Neural cell (in vitro differentiated cells): Measurements from ENCODE around the gene GAGE12H.
"Not testable (repeated sequence)": the region's sequence is repeated elsewhere in the genome, so short reads cannot be mapped to it uniquely, and the experiment has no call there.

Source experiments
- CTCF ChIP-seq: fragments of 450-650 bp; IDR thresholded peaks from 2 replicates; pipeline ENCODE4 v1.5.1; 2014; ENCODE audit warnings: antibody characterized with exemption, mild to moderate bottlenecking, moderate library complexity; ENCODE audit not compliant: poor library complexity, severe bottlenecking
- EP300 ChIP-seq: fragments of 450-650 bp; conservative IDR thresholded peaks from 2 replicates; pipeline ENCODE4 v1.6.1; 2014; ENCODE audit warnings: antibody characterized with exemption, mild to moderate bottlenecking, moderate library complexity; ENCODE audit not compliant: poor library complexity, severe bottlenecking
- EZH2 ChIP-seq: fragments of 200-600, 300-800 bp; shearing (Covaris generic), sonication (generic); IDR thresholded peaks from 2 replicates; pipeline ENCODE4 v1.6.1; 2014; ENCODE audit warnings: antibody characterized with exemption, low read length, borderline replicate concordance, mild to moderate bottlenecking; ENCODE audit not compliant: insufficient read depth, poor library complexity, severe bottlenecking
- MXI1 ChIP-seq: fragments of 450-650 bp; conservative IDR thresholded peaks from 2 replicates; pipeline ENCODE4 v1.6.1; 2014; ENCODE audit warnings: antibody characterized with exemption, mild to moderate bottlenecking; ENCODE audit not compliant: poor library complexity, severe bottlenecking
- POLR2AphosphoS5 ChIP-seq: IDR thresholded peaks from 2 replicates; pipeline ENCODE4 v1.6.1; 2012
- RAD21 ChIP-seq: fragments of 450-650 bp; conservative IDR thresholded peaks from 2 replicates; pipeline ENCODE4 v1.6.1; 2014; ENCODE audit warnings: antibody characterized with exemption, mild to moderate bottlenecking, moderate library complexity

DNA sequence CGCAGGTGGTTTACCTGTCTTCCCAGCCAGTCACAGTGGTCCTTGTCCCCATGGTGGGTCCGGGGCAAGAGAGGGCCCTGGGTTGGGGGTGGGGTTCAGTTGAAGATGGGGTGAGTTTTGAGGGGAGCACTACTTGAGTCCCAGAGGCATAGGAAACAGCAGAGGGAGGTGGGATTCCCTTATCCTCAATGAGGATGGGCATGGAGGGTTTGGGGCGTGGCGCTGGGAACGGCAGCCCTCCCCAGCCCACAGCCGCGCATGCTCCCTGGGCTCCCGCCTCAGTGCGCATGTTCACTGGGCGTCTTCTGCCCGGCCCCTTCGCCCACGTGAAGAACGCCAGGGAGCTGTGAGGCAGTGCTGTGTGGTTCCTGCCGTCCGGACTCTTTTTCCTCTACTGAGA, 28.8 kb upstream of the GAGE12H start, which contains the start of gene GAGE12E:
- TF ChIP-seq CTCF, EZH2, MXI1, RAD21, EP300, POLR2AphosphoS5: not testable (repeated sequence)
